ENCODE results near the gene EXOC2.

Gene EXOC2

DNA sequence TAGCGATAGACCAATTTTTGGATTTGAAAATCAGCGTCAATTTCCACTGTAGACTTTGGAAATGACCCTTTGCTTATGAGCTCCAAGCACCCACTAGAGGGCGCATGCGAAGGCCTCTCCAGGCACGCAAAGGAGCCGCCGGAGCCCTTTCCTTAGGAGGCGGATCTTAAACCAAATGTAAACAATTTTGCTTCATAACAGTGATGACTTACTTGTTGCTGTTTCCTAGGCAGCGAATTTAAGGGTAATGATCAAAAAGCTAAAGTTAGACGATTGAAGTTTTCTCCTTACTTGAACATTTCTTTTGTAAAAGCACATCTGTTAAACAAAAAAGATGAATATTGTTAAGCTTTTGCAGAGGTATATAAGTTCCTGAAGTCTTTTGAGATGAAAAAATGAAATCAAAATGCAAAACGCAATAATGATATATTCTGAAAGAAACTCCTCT is 29.2 kb upstream of the EXOC2 start:
- Histone ChIP-seq H3K9me3 (ENCODE audit: severe bottlenecking) (no peaks in the 10 kb centered on the region), H3K4me1 (ENCODE audit: insufficient read depth, poor library complexity, severe bottlenecking) (peaks cover 6% of the 10 kb centered on the region), H3K36me3 (ENCODE audit: low read depth) (no peaks in the 10 kb centered on the region), H3K27ac (ENCODE audit: poor library complexity, severe bottlenecking) (no peak overlapping the region), H3K4me3 (ENCODE audit: severe bottlenecking) (no peak overlapping the region), H3K27me3 (ENCODE audit: insufficient read depth, poor library complexity, severe bottlenecking) (no peaks in the 10 kb centered on the region)
- TF ChIP-seq, protein P1, sequence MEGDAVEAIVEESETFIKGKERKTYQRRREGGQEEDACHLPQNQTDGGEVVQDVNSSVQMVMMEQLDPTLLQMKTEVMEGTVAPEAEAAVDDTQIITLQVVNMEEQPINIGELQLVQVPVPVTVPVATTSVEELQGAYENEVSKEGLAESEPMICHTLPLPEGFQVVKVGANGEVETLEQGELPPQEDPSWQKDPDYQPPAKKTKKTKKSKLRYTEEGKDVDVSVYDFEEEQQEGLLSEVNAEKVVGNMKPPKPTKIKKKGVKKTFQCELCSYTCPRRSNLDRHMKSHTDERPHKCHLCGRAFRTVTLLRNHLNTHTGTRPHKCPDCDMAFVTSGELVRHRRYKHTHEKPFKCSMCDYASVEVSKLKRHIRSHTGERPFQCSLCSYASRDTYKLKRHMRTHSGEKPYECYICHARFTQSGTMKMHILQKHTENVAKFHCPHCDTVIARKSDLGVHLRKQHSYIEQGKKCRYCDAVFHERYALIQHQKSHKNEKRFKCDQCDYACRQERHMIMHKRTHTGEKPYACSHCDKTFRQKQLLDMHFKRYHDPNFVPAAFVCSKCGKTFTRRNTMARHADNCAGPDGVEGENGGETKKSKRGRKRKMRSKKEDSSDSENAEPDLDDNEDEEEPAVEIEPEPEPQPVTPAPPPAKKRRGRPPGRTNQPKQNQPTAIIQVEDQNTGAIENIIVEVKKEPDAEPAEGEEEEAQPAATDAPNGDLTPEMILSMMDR (IDR thresholded peaks at IDR 0.05; ENCODE audit: poor library complexity, severe bottlenecking), result peak; percentile 98
- ATAC-seq (ENCODE audit: low read depth) (peak; percentile 95), DNase-seq (ENCODE audit: low spot score) (no peak)

DNA sequence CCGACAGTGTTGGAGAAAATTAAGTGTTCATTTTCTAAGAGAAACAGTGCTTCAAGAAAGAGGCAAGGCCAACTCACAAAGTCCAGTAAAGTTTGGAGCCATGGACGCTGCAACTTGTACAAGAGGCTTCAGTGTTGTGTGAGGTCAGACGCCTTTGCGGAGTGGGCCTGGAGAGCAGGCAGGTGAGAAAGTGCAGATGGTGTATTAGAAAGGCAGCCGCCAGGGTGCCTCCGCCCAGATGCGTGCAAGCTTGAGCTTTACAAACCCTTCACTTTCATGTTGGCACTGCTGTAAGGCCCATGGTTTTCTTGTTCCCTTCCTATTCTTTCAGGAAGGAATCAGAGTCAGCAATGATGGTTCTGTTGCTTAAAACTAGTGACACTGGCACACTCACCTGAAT is 25.4 kb upstream of the EXOC2 start:
- H3K4me1 ChIP-seq (ENCODE audit: insufficient read depth, poor library complexity, severe bottlenecking), result peaks cover 6% of the 10 kb centered on the region
- no peak for DNase-seq (ENCODE audit: low spot score)
- no peak for ATAC-seq (ENCODE audit: low read depth)

DNA sequence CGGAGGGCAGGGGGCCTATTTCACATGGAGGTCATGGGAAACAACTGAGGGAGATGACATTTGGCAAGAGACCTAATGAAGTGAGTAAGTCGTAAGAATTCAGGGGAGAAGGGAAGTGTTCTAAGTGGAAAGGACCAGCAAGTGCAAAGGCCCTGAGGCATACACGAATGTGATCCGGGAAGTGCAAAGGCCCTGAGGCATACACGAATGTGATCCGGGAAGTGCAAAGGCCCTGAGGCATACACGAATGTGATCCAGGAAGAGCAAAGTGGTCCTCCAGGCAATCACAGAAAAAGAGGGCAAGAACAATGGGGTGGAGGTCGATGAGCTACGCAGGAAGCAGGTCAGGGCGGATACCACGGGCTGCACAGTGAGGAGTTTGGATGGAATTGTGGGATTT is 24.2 kb upstream of the EXOC2 start:
- no peak overlapping the region for H3K4me3 ChIP-seq (ENCODE audit: severe bottlenecking)
- no peak for DNase-seq (ENCODE audit: low spot score)
- H3K27me3 ChIP-seq (ENCODE audit: insufficient read depth, poor library complexity, severe bottlenecking), result no peaks in the 10 kb centered on the region
- no peaks in the 10 kb centered on the region for H3K9me3 ChIP-seq (ENCODE audit: severe bottlenecking)
- TF ChIP-seq, protein P1 (IDR thresholded peaks at IDR 0.05; ENCODE audit: poor library complexity, severe bottlenecking), result no peak
- H3K27ac ChIP-seq (ENCODE audit: poor library complexity, severe bottlenecking), result no peak overlapping the region
- no peak for ATAC-seq (ENCODE audit: low read depth)
- H3K36me3 ChIP-seq (ENCODE audit: low read depth), result no peaks in the 10 kb centered on the region
- peaks cover 3% of the 10 kb centered on the region for H3K4me1 ChIP-seq (ENCODE audit: insufficient read depth, poor library complexity, severe bottlenecking)

More for the DNA sequence above, 25.4 kb upstream of the EXOC2 start:
- Histone ChIP-seq H3K36me3 (ENCODE audit: low read depth) (no peaks in the 10 kb centered on the region), H3K9me3 (ENCODE audit: severe bottlenecking) (no peaks in the 10 kb centered on the region), H3K4me3 (ENCODE audit: severe bottlenecking) (no peak overlapping the region), H3K27ac (ENCODE audit: poor library complexity, severe bottlenecking) (no peak overlapping the region), H3K27me3 (ENCODE audit: insufficient read depth, poor library complexity, severe bottlenecking) (no peaks in the 10 kb centered on the region)
- TF ChIP-seq, protein P1 (IDR thresholded peaks at IDR 0.05; ENCODE audit: poor library complexity, severe bottlenecking), result no peak

DNA sequence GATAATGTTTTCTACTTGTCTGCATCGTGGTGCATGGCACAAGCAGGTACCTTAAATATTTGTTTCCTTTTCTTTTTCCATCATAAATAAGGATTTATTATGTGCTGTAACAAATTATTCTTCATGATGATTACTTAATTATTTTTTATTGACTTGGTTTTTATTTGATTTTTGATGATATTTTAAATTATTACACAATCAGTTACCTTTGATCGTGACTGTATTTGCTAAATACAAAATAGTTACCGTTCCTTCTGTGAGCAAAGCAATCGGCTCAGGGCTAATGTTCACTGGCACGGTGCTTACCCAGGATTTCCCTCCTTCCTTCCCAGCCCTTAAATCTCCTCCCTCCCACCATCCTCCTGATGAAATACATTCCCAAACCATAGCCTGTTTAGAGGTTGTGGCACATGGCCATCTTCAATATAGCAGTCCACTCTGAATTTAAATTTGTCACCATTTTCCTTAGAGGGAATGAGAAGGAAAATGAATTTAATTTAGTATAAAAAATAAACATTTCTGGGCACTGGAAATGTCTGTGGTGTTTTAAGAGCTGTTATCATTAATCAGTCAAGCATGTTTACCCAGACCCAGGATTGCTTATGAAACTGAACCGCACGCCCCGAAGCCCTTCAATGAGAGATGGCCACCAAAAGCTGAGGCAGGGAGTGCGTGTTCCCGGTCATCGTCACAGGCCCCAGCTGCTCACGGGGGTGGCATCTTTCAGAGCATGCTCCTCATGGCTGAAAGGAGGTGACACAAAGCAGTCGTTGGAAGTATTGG is 23.0 kb upstream of the EXOC2 start:
- H3K27ac ChIP-seq (ENCODE audit: poor library complexity, severe bottlenecking), result no peak overlapping the region
- TF ChIP-seq, protein P1 (IDR thresholded peaks at IDR 0.05; ENCODE audit: poor library complexity, severe bottlenecking), result no peak
- no peaks in the 10 kb centered on the region for H3K9me3 ChIP-seq (ENCODE audit: severe bottlenecking)
- H3K4me3 ChIP-seq (ENCODE audit: severe bottlenecking), result no peak overlapping the region
- DNase-seq (ENCODE audit: low spot score) (no peak), ATAC-seq (ENCODE audit: low read depth) (no peak)
- H3K36me3 ChIP-seq (ENCODE audit: low read depth), result no peaks in the 10 kb centered on the region
- H3K27me3 ChIP-seq (ENCODE audit: insufficient read depth, poor library complexity, severe bottlenecking), result no peaks in the 10 kb centered on the region
- H3K4me1 ChIP-seq (ENCODE audit: insufficient read depth, poor library complexity, severe bottlenecking), result peaks cover 8% of the 10 kb centered on the region

DNA sequence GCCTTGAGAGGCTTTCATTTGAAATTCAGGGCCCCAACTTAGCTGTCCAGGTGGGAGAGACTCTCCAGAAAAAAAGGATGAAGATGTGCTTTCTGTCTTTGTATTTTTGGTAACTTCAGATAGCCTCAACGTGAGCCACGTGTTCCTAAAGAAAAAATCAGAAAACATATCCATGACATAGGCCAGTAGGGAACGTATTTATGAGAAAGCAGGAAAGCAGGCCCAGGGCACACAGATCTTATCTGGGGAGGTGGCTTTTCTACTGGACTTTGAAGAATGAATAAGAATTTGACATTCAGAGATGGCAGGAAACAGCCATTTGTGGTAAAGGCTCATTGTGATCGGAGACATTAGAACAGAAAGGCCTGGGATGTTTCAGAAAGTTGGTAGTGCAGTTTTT is 21.2 kb upstream of the EXOC2 start:
- DNase-seq (ENCODE audit: low spot score), result no peak
- Histone ChIP-seq H3K27ac (ENCODE audit: poor library complexity, severe bottlenecking) (no peak overlapping the region), H3K9me3 (ENCODE audit: severe bottlenecking) (no peaks in the 10 kb centered on the region), H3K27me3 (ENCODE audit: insufficient read depth, poor library complexity, severe bottlenecking) (no peaks in the 10 kb centered on the region), H3K4me3 (ENCODE audit: severe bottlenecking) (no peak overlapping the region), H3K36me3 (ENCODE audit: low read depth) (no peaks in the 10 kb centered on the region), H3K4me1 (ENCODE audit: insufficient read depth, poor library complexity, severe bottlenecking) (peaks cover 18% of the 10 kb centered on the region)
- TF ChIP-seq, protein P1 (IDR thresholded peaks at IDR 0.05; ENCODE audit: poor library complexity, severe bottlenecking), result no peak
- no peak for ATAC-seq (ENCODE audit: low read depth)

Data from RWPE2 (cell line).